Natural killer cell (primary cell): ENCODE results near the gene SLK. TPM values are rescaled to one million over a fixed set of nuclear protein-coding genes. Genes with fewer than 3 reads are reported as not detected.

ENCODE experiments used
- ATAC-seq, 3 donors: fragments of 150-1000 bp in 2 of 3; fragments of 200-7000 bp in 1 of 3; cut with Tn5 transposase; 1 replicate in 1 of 3; 2 replicates in 2 of 3; pipeline ENCODE4 v1.10.0; 2021; ENCODE audit warnings: mild to moderate bottlenecking in 2 of 3, moderate library complexity in 2 of 3
- DNase-seq, 2 donors: peaks; one replicate each; pipeline versions ENCODE4 v3.0.0 to v3.0.0-alpha.2; 2013 to 2021; ENCODE audit warnings: mixed read lengths in 1 of 2
- H3K27ac ChIP-seq: one replicate; pipeline ENCODE4 v1.5.1; 2013; ENCODE audit warnings: mild to moderate bottlenecking, low read length
- H3K27me3 ChIP-seq: one replicate; pipeline ENCODE4 v1.6.1; 2013; ENCODE audit warnings: low read length; ENCODE audit not compliant: control insufficient read depth, insufficient read depth
- H3K36me3 ChIP-seq: one replicate; pipeline ENCODE4 v1.6.1; 2013; ENCODE audit warnings: low read length; ENCODE audit not compliant: control insufficient read depth, insufficient read depth
- H3K4me1 ChIP-seq: one replicate; pipeline ENCODE4 v1.6.1; 2013; ENCODE audit warnings: low read length; ENCODE audit not compliant: control insufficient read depth, insufficient read depth
- H3K4me3 ChIP-seq: one replicate; pipeline ENCODE4 v1.5.1; 2013; ENCODE audit warnings: low read length
- H3K9me3 ChIP-seq: one replicate; pipeline ENCODE4 v1.6.1; 2013; ENCODE audit warnings: low read length; ENCODE audit not compliant: control insufficient read depth, insufficient read depth
- H3K27ac Mint-ChIP-seq, 2 donors: one replicate each; pipeline ENCODE4 v1.8.0; 2022; ENCODE audit warnings: mild to moderate bottlenecking in 2 of 2, mixed read lengths in 2 of 2, moderate library complexity in 1 of 2
- H3K27me3 Mint-ChIP-seq, 2 donors: one replicate each; pipeline ENCODE4 v1.8.0; 2022; ENCODE audit warnings: low read depth in 2 of 2, mixed read lengths in 2 of 2
- H3K36me3 Mint-ChIP-seq: one replicate; pipeline ENCODE4 v1.8.0; 2022; ENCODE audit warnings: mixed read lengths
- H3K4me1 Mint-ChIP-seq, 2 donors: one replicate each; pipeline ENCODE4 v1.8.0; 2022; ENCODE audit warnings: mixed read lengths in 2 of 2
- H3K4me3 Mint-ChIP-seq: one replicate; pipeline ENCODE4 v1.8.0; 2022; ENCODE audit warnings: mild to moderate bottlenecking, moderate library complexity, mixed read lengths
- H3K9me3 Mint-ChIP-seq, 2 donors: one replicate each; pipeline ENCODE4 v1.8.0; 2022; ENCODE audit warnings: mixed read lengths in 2 of 2
- WGBS: methylation state at CpG from one replicate; pipeline ENCODE4 v1.1.7; 2013; ENCODE audit warnings: missing lambda C conversion rate; ENCODE audit not compliant: insufficient coverage; 5-methylcytosine and 5-hydroxymethylcytosine counted together
- intact Hi-C: fragments of 100-400 bp; cut with micrococcal nuclease; formaldehyde crosslinking; loops from one replicate; pipeline ENCODE4 v1.14.2; 2022
- total RNA-seq, 4 donors: library from RNA; stranded (reverse); fragments of 120-200 nt in 1 of 4; gene quantifications; one replicate each; pipeline versions ENCODE4 v1.2.3 to v1.2.4, GENCODE V29; 2013 to 2022
- TF ChIP-seq, protein P1 (sequence below): fragments of 200-600 bp; IDR thresholded peaks from one replicate; pipeline ENCODE4 v1.8.0; 2022; ENCODE audit warnings: antibody characterized with exemption

Gene SLK
- total RNA-seq, 3 donors from 2014 or later (not counting 1 experiment from before 2014, with no cell fraction given) = 33.4 to 48.7 (median 40.3) TPM

DNA sequence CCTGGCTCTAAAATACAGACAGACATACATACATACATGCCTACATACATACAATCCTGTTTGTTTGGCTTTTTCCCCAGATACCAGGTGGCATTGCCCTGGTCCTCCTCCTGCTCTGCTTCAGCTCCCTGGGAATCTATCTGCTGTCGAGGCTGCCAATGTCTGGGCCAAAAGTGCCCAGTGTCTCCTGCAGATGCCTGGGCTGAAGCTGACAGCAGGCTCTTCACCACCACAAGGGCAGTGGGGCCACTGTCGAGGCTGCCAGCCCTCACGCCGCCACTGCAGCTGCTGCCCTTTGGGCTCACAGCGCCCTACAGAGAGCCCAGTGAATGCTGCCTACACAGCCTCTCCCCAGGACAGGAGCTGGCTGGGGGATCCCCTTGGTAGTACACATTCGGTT lies 30.9 kb upstream of the SLK start:
- Mint-ChIP-seq H3K36me3 (no peaks in the 10 kb centered on the region), H3K4me1 (no peaks in the 10 kb centered on the region), H3K9me3 (no peaks in the 10 kb centered on the region), H3K27ac (no peak overlapping the region), H3K4me3 (no peak overlapping the region), H3K27me3 (no peaks in the 10 kb centered on the region)
- TF ChIP-seq, protein P1, sequence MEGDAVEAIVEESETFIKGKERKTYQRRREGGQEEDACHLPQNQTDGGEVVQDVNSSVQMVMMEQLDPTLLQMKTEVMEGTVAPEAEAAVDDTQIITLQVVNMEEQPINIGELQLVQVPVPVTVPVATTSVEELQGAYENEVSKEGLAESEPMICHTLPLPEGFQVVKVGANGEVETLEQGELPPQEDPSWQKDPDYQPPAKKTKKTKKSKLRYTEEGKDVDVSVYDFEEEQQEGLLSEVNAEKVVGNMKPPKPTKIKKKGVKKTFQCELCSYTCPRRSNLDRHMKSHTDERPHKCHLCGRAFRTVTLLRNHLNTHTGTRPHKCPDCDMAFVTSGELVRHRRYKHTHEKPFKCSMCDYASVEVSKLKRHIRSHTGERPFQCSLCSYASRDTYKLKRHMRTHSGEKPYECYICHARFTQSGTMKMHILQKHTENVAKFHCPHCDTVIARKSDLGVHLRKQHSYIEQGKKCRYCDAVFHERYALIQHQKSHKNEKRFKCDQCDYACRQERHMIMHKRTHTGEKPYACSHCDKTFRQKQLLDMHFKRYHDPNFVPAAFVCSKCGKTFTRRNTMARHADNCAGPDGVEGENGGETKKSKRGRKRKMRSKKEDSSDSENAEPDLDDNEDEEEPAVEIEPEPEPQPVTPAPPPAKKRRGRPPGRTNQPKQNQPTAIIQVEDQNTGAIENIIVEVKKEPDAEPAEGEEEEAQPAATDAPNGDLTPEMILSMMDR = no peak
- ATAC-seq (no peak), DNase-seq (no peak)
- intact Hi-C loops = no loop called here
- Histone ChIP-seq H3K9me3 (no peaks in the 10 kb centered on the region), H3K36me3 (no peaks in the 10 kb centered on the region), H3K27ac (no peak overlapping the region), H3K4me3 (no peak overlapping the region), H3K4me1 (no peaks in the 10 kb centered on the region), H3K27me3 (no peaks in the 10 kb centered on the region)
- WGBS = 90% methylated on average over 5 of the region's 6 CpGs

GRCh38 chr10:103939522-103939921 lies 27.4 kb upstream of the SLK start:
- Histone ChIP-seq H3K27ac (no peak overlapping the region), H3K4me3 (no peak overlapping the region), H3K27me3 (no peaks in the 10 kb centered on the region), H3K4me1 (no peaks in the 10 kb centered on the region), H3K36me3 (no peaks in the 10 kb centered on the region), H3K9me3 (no peaks in the 10 kb centered on the region)
- no peak for ATAC-seq
- H3K27ac Mint-ChIP-seq = no peak overlapping the region
- intact Hi-C loops = no loop called here
- H3K36me3 Mint-ChIP-seq = no peaks in the 10 kb centered on the region
- H3K27me3 Mint-ChIP-seq = no peaks in the 10 kb centered on the region
- TF ChIP-seq, protein P1 = no peak
- DNase-seq = no peak
- no peaks in the 10 kb centered on the region for H3K4me1 Mint-ChIP-seq
- no peaks in the 10 kb centered on the region for H3K9me3 Mint-ChIP-seq
- no peak overlapping the region for H3K4me3 Mint-ChIP-seq

DNA sequence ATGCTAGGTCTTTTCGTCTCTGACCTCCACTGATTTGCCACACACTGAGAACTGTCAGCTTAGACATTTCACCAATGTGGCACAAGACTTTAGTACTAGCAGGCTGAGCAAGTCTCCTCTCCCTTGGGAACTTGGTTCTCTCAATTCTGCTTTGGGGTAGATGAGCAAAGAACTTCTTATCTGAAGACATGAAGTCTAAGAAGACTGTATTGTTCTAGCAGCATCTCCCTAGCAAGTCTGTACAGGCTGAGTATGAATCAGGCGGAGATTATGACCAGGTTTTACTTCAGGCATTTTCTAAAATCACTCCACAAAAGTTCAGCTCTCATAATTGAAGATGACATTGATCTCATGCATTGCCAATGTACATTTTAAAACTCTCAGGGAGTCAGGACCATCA lies 25.1 kb upstream of the SLK start:
- no peaks in the 10 kb centered on the region for H3K4me1 Mint-ChIP-seq
- no peaks in the 10 kb centered on the region for H3K27me3 ChIP-seq
- ATAC-seq (no peak), DNase-seq (no peak)
- no peaks in the 10 kb centered on the region for H3K36me3 Mint-ChIP-seq
- no peak overlapping the region for H3K27ac ChIP-seq
- 90% methylated on average over 2 of the region's 2 CpGs for WGBS
- no peak overlapping the region for H3K4me3 ChIP-seq
- no peaks in the 10 kb centered on the region for H3K27me3 Mint-ChIP-seq
- H3K36me3 ChIP-seq = no peaks in the 10 kb centered on the region
- H3K4me3 Mint-ChIP-seq = no peak overlapping the region
- TF ChIP-seq, protein P1 = no peak
- H3K27ac Mint-ChIP-seq = no peak overlapping the region
- H3K9me3 ChIP-seq = no peaks in the 10 kb centered on the region
- intact Hi-C loops = no loop called here
- no peaks in the 10 kb centered on the region for H3K9me3 Mint-ChIP-seq
- no peaks in the 10 kb centered on the region for H3K4me1 ChIP-seq

- Mint-ChIP-seq H3K27ac (no peak overlapping the region), H3K36me3 (no peaks in the 10 kb centered on the region), H3K9me3 (no peaks in the 10 kb centered on the region), H3K27me3 (no peaks in the 10 kb centered on the region), H3K4me1 (peaks cover 3% of the 10 kb centered on the region in 2 donors), H3K4me3 (no peak overlapping the region)
- Histone ChIP-seq H3K27me3 (no peaks in the 10 kb centered on the region), H3K36me3 (no peaks in the 10 kb centered on the region), H3K4me1 (no peaks in the 10 kb centered on the region), H3K4me3 (no peak overlapping the region), H3K27ac (no peak overlapping the region), H3K9me3 (no peaks in the 10 kb centered on the region)
- ATAC-seq (no peak), DNase-seq (no peak)
- TF ChIP-seq, protein P1 = no peak
- intact Hi-C loops = no loop called here
- whole genome bisulfite sequencing = 92% methylated on average over 2 of the region's 2 CpGs
These were observed 24.1 kb upstream of the SLK start for GRCh38 chr10:103942866-103943265.
